Omental fat pad (tissue), 4 donors: ENCODE measurements around the gene SH3TC1. TPM values are rescaled to one million over a fixed set of nuclear protein-coding genes. Genes with fewer than 3 reads are reported as not detected.

ENCODE experiments used
- ATAC-seq: fragments of 150-250 bp; one replicate; pipeline ENCODE4 v1.9.1; 2016; ENCODE audit warnings: mild to moderate bottlenecking, moderate library complexity; ENCODE audit not compliant: low FRiP score
- DNase-seq: peaks from one replicate; pipeline ENCODE4 v3.0.0-alpha.2; 2019; ENCODE audit warnings: low spot score
- CTCF ChIP-seq, 3 donors: fragments of 450-650 bp; IDR thresholded peaks; one replicate each; pipeline ENCODE4 v1.5.1; 2016 to 2017; ENCODE audit warnings: antibody characterized with exemption in 3 of 3, mild to moderate bottlenecking in 3 of 3, moderate library complexity in 2 of 3
- total RNA-seq, 4 donors: library from RNA; depleted of rRNA; stranded (reverse); fragments of >200 nt; gene quantifications; one replicate each; pipeline ENCODE4 v1.1.0, GENCODE V29; 2016

SH3TC1 gene
- total RNA-seq, 4 donors from 2014 or later, result 23.0 to 70.3 (median 29.1) TPM

DNA sequence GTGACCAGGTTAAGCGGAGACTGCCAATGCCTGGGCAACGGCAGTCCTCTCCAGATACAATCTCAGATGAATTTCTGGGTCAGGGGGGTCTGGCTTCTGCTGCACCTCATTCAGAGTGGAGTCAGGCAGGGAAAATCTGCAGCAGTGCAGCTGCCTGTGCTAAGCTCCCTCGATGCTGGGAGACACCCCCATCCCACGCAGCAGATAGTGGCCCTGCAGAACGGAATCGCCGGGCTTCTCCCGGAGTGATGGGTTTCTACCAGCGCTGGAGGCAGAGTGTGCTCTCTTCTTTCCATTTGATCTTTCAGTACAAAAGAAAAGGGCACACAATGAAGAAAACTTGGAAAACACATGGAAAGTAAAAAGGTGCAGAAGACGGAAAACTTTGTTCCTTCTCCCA lies 45.6 kb upstream of the SH3TC1 start:
- no peak for DNase-seq
- ATAC-seq, result no peak
- no peak for TF ChIP-seq CTCF (IDR thresholded peaks at IDR 0.05)

- ATAC-seq (no peak), DNase-seq (no peak)
- no peak for TF ChIP-seq CTCF (IDR thresholded peaks at IDR 0.05)
Observed at GRCh38 chr4:8155048-8155447, 44.0 kb upstream of the SH3TC1 start.

GRCh38 chr4:8155660-8156421 lies 43.2 kb upstream of the SH3TC1 start:
- no peak for ATAC-seq
- TF ChIP-seq CTCF (IDR thresholded peaks at IDR 0.05), result no peak
- DNase-seq, result no peak

- TF ChIP-seq CTCF (IDR thresholded peaks at IDR 0.05), result no peak
- ATAC-seq, result no peak
- no peak for DNase-seq
Observed at GRCh38 chr4:8156617-8157016, 42.5 kb upstream of the SH3TC1 start.

GRCh38 chr4:8157496-8157895 lies 41.6 kb upstream of the SH3TC1 start:
- DNase-seq (no peak), ATAC-seq (no peak)
- no peak for TF ChIP-seq CTCF (IDR thresholded peaks at IDR 0.05)

DNA sequence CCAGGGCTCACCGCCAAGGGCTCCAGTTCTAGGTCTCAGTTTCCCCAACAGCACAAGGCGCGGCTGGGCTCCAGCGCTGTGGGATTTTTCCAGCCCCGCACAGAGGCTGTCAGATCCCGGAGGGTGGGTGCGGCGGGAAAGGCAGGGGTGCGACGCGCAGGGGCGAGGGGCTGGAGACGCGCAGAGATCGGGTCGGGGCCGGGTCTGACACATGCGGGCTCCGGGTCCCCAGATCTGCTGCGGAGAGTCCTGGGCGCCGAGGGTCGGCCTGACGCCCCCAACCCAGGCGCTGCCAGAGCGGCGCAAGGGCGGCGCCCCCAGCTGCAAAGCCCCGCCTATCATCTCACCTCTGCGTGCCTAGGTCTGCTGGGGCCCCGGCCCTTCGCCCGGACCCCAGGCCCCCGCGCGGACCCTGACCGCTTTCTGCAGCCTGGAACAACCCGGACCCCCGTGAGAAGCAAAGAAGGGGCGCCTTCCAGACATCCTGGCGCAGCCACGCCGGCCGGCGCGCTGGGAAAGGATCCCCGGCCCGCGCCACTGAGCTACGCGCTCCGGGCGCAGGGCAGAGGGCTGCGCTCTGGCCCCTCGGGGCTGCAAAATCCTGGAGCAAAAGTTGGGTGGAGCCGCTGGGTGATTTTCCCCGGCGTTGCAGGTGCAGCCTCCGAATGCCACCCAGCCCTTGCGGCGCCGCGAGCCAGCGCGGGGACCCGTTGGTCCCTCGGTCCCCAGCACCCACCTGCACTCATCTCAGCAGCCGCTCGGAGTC lies 41.0 kb upstream of the SH3TC1 start:
- TF ChIP-seq CTCF (IDR thresholded peaks at IDR 0.05), result no peak
- ATAC-seq (no peak), DNase-seq (no peak)
